ENCODE measurements around the gene MORF4L1.
A peak's percentile ranks its signal among the peaks of the same experiment; 100 is the strongest.

The MORF4L1 gene

GRCh38 chr15:78909160-78909695 lies 36.5 kb downstream of the MORF4L1 start:
- no peak overlapping the region for H3K4me3 ChIP-seq (replicated peaks; ENCODE audit: low read depth, low read length)
- DNase-seq (ENCODE audit: extremely low read depth, low read depth), result no peak
- TF ChIP-seq CTCF (IDR thresholded peaks at IDR 0.05; ENCODE audit: low read depth, low read length, missing control alignments), result no peak

DNA sequence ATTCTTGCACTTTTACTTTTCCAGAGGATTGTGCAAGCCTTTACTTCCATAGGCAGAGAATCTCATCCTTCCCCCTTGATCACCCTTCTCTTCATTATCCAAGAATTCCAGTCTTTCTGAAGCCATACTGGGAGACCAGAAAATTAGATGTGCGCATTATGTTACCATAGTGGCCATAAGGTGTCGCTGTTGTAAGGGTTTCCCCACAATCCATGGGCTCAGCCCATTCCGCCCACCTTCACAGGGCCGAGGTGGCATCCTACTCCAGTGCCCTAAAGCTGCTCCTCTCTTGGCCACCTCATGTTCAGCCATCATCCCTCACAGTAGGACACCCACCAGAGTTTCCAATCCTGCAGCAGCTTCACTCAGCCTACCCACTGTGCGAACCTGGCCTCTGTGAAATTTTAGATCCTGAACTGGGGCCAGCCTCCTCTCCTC lies 37.1 kb downstream of the MORF4L1 start:
- no peak overlapping the region for H3K4me3 ChIP-seq (replicated peaks; ENCODE audit: low read depth, low read length)
- TF ChIP-seq CTCF (IDR thresholded peaks at IDR 0.05; ENCODE audit: low read depth, low read length, missing control alignments), result peak; percentile 66
- DNase-seq (ENCODE audit: extremely low read depth, low read depth), result no peak

- no peak for DNase-seq (ENCODE audit: extremely low read depth, low read depth)
- no peak for TF ChIP-seq CTCF (IDR thresholded peaks at IDR 0.05; ENCODE audit: low read depth, low read length, missing control alignments)
These were observed 37.6 kb downstream of the MORF4L1 start for GRCh38 chr15:78910271-78910670.

GRCh38 chr15:78912316-78912715 lies 39.6 kb downstream of the MORF4L1 start:
- DNase-seq (ENCODE audit: extremely low read depth, low read depth), result no peak
- no peak overlapping the region for H3K4me3 ChIP-seq (replicated peaks; ENCODE audit: low read depth, low read length)
- TF ChIP-seq CTCF (IDR thresholded peaks at IDR 0.05; ENCODE audit: low read depth, low read length, missing control alignments), result no peak

More at GRCh38 chr15:78910271-78910670, 37.6 kb downstream of the MORF4L1 start:
- no peak overlapping the region for H3K4me3 ChIP-seq (replicated peaks; ENCODE audit: low read depth, low read length)

DNA sequence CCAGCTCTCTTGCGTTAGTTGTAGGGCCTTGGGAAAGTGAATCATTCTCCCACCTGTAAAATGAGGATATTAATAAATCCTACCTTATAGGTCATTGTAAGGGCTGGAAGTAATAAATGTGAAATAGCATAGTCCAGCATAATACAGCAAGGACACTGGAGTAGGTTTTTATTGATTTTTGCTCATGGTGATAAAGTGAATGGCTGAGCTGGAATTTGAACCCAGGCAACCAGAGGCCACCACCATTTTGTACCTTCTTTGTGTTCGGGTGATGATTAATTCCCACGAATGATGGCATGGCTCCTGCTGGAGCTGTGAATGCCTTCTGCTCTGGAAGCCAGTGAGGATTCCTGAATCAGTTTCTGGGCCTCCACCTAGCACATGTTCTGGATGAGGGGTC lies 40.3 kb downstream of the MORF4L1 start:
- no peak for TF ChIP-seq CTCF (IDR thresholded peaks at IDR 0.05; ENCODE audit: low read depth, low read length, missing control alignments)
- H3K4me3 ChIP-seq (replicated peaks; ENCODE audit: low read depth, low read length), result no peak overlapping the region
- no peak for DNase-seq (ENCODE audit: extremely low read depth, low read depth)

- H3K4me3 ChIP-seq (replicated peaks; ENCODE audit: low read depth, low read length), result no peak overlapping the region
- no peak for DNase-seq (ENCODE audit: extremely low read depth, low read depth)
- TF ChIP-seq CTCF (IDR thresholded peaks at IDR 0.05; ENCODE audit: low read depth, low read length, missing control alignments), result peak; percentile 56
These were observed 41.5 kb downstream of the MORF4L1 start for GRCh38 chr15:78914027-78914764.

Data from HFF-Myc (cell line).